H9 (cell line): ENCODE data around the gene LSP1. TPM values are rescaled to one million over a fixed set of nuclear protein-coding genes. Genes with fewer than 3 reads are reported as not detected.

Source experiments
- DNase-seq: peaks from one replicate; pipeline ENCODE4 v3.0.0-alpha.2; 2017
- H2AFZ ChIP-seq: one replicate; pipeline ENCODE4 v1.6.1; 2013; ENCODE audit warnings: mild to moderate bottlenecking, low read length, control low read depth, moderate library complexity
- H2AK5ac ChIP-seq: 2 replicates; pipeline ENCODE4 v1.6.1; 2013; ENCODE audit warnings: low read length, control low read depth, mixed read lengths; ENCODE audit not compliant: insufficient read length
- H2BK120ac ChIP-seq: one replicate; pipeline ENCODE4 v1.6.1; 2013; ENCODE audit warnings: low read depth, mild to moderate bottlenecking, low read length, control low read depth, inconsistent platforms; ENCODE audit not compliant: poor library complexity, severe bottlenecking
- H2BK12ac ChIP-seq: 2 replicates; pipeline ENCODE4 v1.6.1; 2013; ENCODE audit warnings: low read length, control low read depth, mixed read lengths, low read depth; ENCODE audit not compliant: insufficient read length
- H2BK15ac ChIP-seq: 2 replicates; pipeline ENCODE4 v1.6.1; 2013; ENCODE audit warnings: low read depth, low read length, control low read depth
- H2BK20ac ChIP-seq: one replicate; pipeline ENCODE4 v1.6.1; 2013; ENCODE audit warnings: low read depth, mild to moderate bottlenecking, low read length, control low read depth, inconsistent platforms; ENCODE audit not compliant: poor library complexity, severe bottlenecking
- H2BK5ac ChIP-seq: 2 replicates; pipeline ENCODE4 v1.6.1; 2013; ENCODE audit warnings: low read length, control low read depth, mixed read lengths; ENCODE audit not compliant: insufficient read length
- H3K14ac ChIP-seq: 2 replicates; pipeline ENCODE4 v1.6.1; 2013; ENCODE audit warnings: low read length, control low read depth; ENCODE audit not compliant: insufficient read depth
- H3K18ac ChIP-seq: 2 replicates; pipeline ENCODE4 v1.6.1; 2013; ENCODE audit warnings: low read depth, mild to moderate bottlenecking, mixed read lengths, low read length, control low read depth; ENCODE audit not compliant: insufficient read length
- H3K23ac ChIP-seq: 2 replicates; pipeline ENCODE4 v1.6.1; 2013; ENCODE audit warnings: low read length, control low read depth, mixed read lengths, low read depth; ENCODE audit not compliant: insufficient read length
- H3K23me2 ChIP-seq: 2 replicates; pipeline ENCODE4 v1.6.1; 2013; ENCODE audit warnings: low read depth, mild to moderate bottlenecking, mixed read lengths, low read length, control low read depth; ENCODE audit not compliant: insufficient read length, poor library complexity, severe bottlenecking
- H3K27ac ChIP-seq: 2 replicates; pipeline ENCODE4 v1.5.1; 2013; ENCODE audit warnings: low read length, control low read depth, mixed read lengths, low read depth; ENCODE audit not compliant: insufficient read length
- H3K27me3 ChIP-seq: 2 replicates; pipeline ENCODE4 v1.6.1; 2013; ENCODE audit warnings: low read length, control low read depth, inconsistent platforms; ENCODE audit not compliant: insufficient read depth
- H3K4ac ChIP-seq: 2 replicates; pipeline ENCODE4 v1.6.1; 2013; ENCODE audit warnings: low read depth, mild to moderate bottlenecking, control low read depth, inconsistent platforms, low read length, moderate library complexity
- H3K4me1 ChIP-seq: 2 replicates; pipeline ENCODE4 v1.6.1; 2013; ENCODE audit warnings: low read length, control low read depth, inconsistent platforms; ENCODE audit not compliant: insufficient read depth
- H3K4me2 ChIP-seq: 2 replicates; pipeline ENCODE4 v1.6.1; 2013; ENCODE audit warnings: low read length, control low read depth, mixed read lengths; ENCODE audit not compliant: insufficient read length, insufficient read depth
- H3K56ac ChIP-seq: 2 replicates; pipeline ENCODE4 v1.6.1; 2013; ENCODE audit warnings: low read depth, mild to moderate bottlenecking, mixed read lengths, low read length, control low read depth; ENCODE audit not compliant: insufficient read length
- H3K79me1 ChIP-seq: 2 replicates; pipeline ENCODE4 v1.6.1; 2013; ENCODE audit warnings: low read depth, mild to moderate bottlenecking, moderate library complexity, low read length, control low read depth, inconsistent platforms; ENCODE audit not compliant: insufficient read depth, poor library complexity, severe bottlenecking
- H3K79me2 ChIP-seq: 2 replicates; pipeline ENCODE4 v1.6.1; 2013; ENCODE audit warnings: low read length, control low read depth, inconsistent platforms; ENCODE audit not compliant: insufficient read depth
- H3K9ac ChIP-seq: 2 replicates; pipeline ENCODE4 v1.6.1; 2013; ENCODE audit warnings: low read length, control low read depth, mixed read lengths; ENCODE audit not compliant: insufficient read length; ENCODE audit errors: extremely low read depth
- H3K9me3 ChIP-seq: one replicate; pipeline ENCODE4 v1.6.1; 2013; ENCODE audit warnings: low read depth, low read length, inconsistent platforms; ENCODE audit not compliant: control insufficient read depth
- H3T11ph ChIP-seq: one replicate; pipeline ENCODE4 v1.6.1; 2013; ENCODE audit warnings: mild to moderate bottlenecking, low read length, control low read depth, inconsistent platforms
- H4K20me1 ChIP-seq: one replicate; pipeline ENCODE4 v1.6.1; 2013; ENCODE audit not compliant: control insufficient read depth, insufficient read length, insufficient read depth
- H4K5ac ChIP-seq: 2 replicates; pipeline ENCODE4 v1.6.1; 2013; ENCODE audit warnings: low read depth, mild to moderate bottlenecking, mixed read lengths, low read length, control low read depth; ENCODE audit not compliant: insufficient read length
- H4K8ac ChIP-seq: replicated peaks from 2 replicates; pipeline ENCODE4 v1.6.1; 2013; ENCODE audit warnings: low read length, control low read depth, mixed read lengths, low read depth; ENCODE audit not compliant: insufficient read length
- H4K91ac ChIP-seq: 2 replicates; pipeline ENCODE4 v1.6.1; 2013; ENCODE audit warnings: low read depth, mild to moderate bottlenecking, moderate library complexity, mixed read lengths, low read length, control low read depth; ENCODE audit not compliant: insufficient read length
- H3K27ac Mint-ChIP-seq, 3 experiments: 2 replicates in 2 of 3; 3 replicates in 1 of 3; pipeline ENCODE4 v1.8.0; 2020 to 2021; ENCODE audit warnings: mixed read lengths in 3 of 3, mild to moderate bottlenecking in 1 of 3, moderate library complexity in 1 of 3
- H3K27me3 Mint-ChIP-seq: 2 replicates; pipeline ENCODE4 v1.8.0; 2021; ENCODE audit warnings: low read depth, mild to moderate bottlenecking, moderate library complexity, mixed read lengths
- H3K36me3 Mint-ChIP-seq, 3 experiments: 2 replicates in 2 of 3; 3 replicates in 1 of 3; pipeline ENCODE4 v1.8.0; 2020 to 2021; ENCODE audit warnings: low read depth in 3 of 3, mixed read lengths in 3 of 3; ENCODE audit not compliant: insufficient read depth in 1 of 3
- H3K4me1 Mint-ChIP-seq, 2 experiments: 2 replicates each; pipeline ENCODE4 v1.8.0; 2020; ENCODE audit warnings: mixed read lengths in 2 of 2
- H3K4me3 Mint-ChIP-seq, 2 experiments: 2 replicates in 1 of 2; 3 replicates in 1 of 2; pipeline ENCODE4 v1.8.0; 2020 to 2021; ENCODE audit warnings: mild to moderate bottlenecking in 2 of 2, mixed read lengths in 2 of 2, moderate library complexity in 1 of 2
- H3K9me3 Mint-ChIP-seq, 2 experiments: 2 replicates in 1 of 2; 3 replicates in 1 of 2; pipeline ENCODE4 v1.8.0; 2020; ENCODE audit warnings: mild to moderate bottlenecking in 2 of 2, mixed read lengths in 2 of 2, moderate library complexity in 1 of 2
- WGBS: extraction: QIAGEN DNeasy Blood & Tissue Kit; methylation state at CpG from one replicate; pipeline ENCODE4 v1.1.7; 2013; ENCODE audit warnings: missing lambda C conversion rate, low lambda C conversion rate, mixed read lengths; ENCODE audit not compliant: insufficient read length; ENCODE audit errors: extremely low coverage; 5-methylcytosine and 5-hydroxymethylcytosine counted together
- total RNA-seq: library from RNA; stranded (reverse); gene quantifications from 2 replicates; pipeline ENCODE4 v1.2.1, GENCODE V29; 2021
- TF ChIP-seq, protein P1 (sequence below): fragments of 200-600 bp; sonication (generic); conservative IDR thresholded peaks from 3 replicates; pipeline ENCODE4 v1.8.0; 2021; ENCODE audit warnings: antibody characterized with exemption, mild to moderate bottlenecking

Gene LSP1
- total RNA-seq, 1 experiment from 2014 or later, result not detected

DNA sequence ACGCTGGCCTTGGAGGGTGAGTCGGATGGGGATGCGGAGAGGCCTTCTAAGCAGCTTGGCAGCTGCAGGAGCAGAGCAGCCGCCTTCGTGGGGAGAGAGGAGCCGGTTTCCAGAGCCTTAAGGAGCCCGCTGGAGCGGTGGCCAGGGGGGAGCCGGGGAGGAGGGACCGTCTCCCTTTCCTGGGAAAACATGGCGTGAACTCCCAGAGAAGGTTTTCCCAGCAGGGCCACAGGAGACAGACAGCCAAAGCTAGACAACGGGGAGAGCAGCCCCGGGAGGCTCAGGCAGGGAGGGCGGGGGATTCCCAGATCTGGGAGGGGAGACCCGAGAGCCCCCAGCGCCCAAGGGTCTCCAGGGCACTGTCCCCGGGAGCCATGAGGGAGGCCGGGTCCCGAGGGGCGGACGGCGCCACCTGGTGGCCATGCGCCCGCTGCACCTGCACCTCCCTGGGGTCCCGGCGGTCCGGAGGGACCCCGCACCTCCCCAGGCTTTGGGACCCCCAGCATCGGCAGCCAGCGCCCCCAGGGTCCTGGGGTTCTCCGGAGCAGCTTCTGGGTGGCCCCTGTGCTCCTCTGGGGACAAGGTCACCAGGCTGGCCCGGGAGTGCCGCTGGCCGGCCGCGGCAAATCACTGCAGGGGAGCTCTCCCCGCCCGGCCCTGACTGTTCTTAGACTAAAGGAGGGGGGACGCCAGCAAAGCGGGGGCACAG is 20.5 kb upstream of the LSP1 start:
- H3K9me3 Mint-ChIP-seq, result no peaks in the 10 kb centered on the region; a peak in 1 of 5 replicates
- TF ChIP-seq, protein P1, sequence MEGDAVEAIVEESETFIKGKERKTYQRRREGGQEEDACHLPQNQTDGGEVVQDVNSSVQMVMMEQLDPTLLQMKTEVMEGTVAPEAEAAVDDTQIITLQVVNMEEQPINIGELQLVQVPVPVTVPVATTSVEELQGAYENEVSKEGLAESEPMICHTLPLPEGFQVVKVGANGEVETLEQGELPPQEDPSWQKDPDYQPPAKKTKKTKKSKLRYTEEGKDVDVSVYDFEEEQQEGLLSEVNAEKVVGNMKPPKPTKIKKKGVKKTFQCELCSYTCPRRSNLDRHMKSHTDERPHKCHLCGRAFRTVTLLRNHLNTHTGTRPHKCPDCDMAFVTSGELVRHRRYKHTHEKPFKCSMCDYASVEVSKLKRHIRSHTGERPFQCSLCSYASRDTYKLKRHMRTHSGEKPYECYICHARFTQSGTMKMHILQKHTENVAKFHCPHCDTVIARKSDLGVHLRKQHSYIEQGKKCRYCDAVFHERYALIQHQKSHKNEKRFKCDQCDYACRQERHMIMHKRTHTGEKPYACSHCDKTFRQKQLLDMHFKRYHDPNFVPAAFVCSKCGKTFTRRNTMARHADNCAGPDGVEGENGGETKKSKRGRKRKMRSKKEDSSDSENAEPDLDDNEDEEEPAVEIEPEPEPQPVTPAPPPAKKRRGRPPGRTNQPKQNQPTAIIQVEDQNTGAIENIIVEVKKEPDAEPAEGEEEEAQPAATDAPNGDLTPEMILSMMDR, result peak; percentile 99
- no peaks in the 10 kb centered on the region for H3K9me3 ChIP-seq
- no peak overlapping the region for H3K4ac ChIP-seq
- no peak overlapping the region for H3K9ac ChIP-seq
- no peak overlapping the region for H2AFZ ChIP-seq
- no peak overlapping the region for H3K56ac ChIP-seq
- H3K27ac Mint-ChIP-seq, result no peak overlapping the region
- peak; percentile 72 for DNase-seq
- no peak overlapping the region for H4K91ac ChIP-seq
- H3K27me3 Mint-ChIP-seq, result peaks cover 27% of the 10 kb centered on the region
- H2BK15ac ChIP-seq, result no peak overlapping the region
- WGBS, result no CpG with 5 or more reads among the region's 40 CpGs
- H3K4me3 Mint-ChIP-seq, result peak overlapping the region; percentile 42 to 67
- H3K79me1 ChIP-seq, result no peaks in the 10 kb centered on the region
- no peak overlapping the region for H3K27ac ChIP-seq
- H3K4me1 Mint-ChIP-seq, result peaks cover 3 to 9% of the 10 kb centered on the region in 2 experiments; a peak in 3 of 4 replicates
- H3K4me2 ChIP-seq, result peak overlapping the region; percentile 32
- H3K4me1 ChIP-seq, result no peaks in the 10 kb centered on the region
- no peak overlapping the region for H2BK120ac ChIP-seq
- no peaks in the 10 kb centered on the region for H3K36me3 Mint-ChIP-seq
- H2BK12ac ChIP-seq, result no peak overlapping the region
- H3K18ac ChIP-seq, result no peak overlapping the region
- no peaks in the 10 kb centered on the region for H3K79me2 ChIP-seq
- H3K27me3 ChIP-seq, result no peaks in the 10 kb centered on the region
- H3K23ac ChIP-seq, result no peak overlapping the region
- no peak overlapping the region for H2BK5ac ChIP-seq
- no peak overlapping the region for H3T11ph ChIP-seq
- H4K8ac ChIP-seq, result no peak overlapping the region
- no peak overlapping the region for H3K14ac ChIP-seq
- H2BK20ac ChIP-seq, result no peak overlapping the region
- H4K5ac ChIP-seq, result no peak overlapping the region
- peaks cover 3% of the 10 kb centered on the region for H3K23me2 ChIP-seq
- H2AK5ac ChIP-seq, result no peak overlapping the region
- H4K20me1 ChIP-seq, result no peaks in the 10 kb centered on the region
